ENCODE data around the gene SH3YL1.

Gene SH3YL1

DNA sequence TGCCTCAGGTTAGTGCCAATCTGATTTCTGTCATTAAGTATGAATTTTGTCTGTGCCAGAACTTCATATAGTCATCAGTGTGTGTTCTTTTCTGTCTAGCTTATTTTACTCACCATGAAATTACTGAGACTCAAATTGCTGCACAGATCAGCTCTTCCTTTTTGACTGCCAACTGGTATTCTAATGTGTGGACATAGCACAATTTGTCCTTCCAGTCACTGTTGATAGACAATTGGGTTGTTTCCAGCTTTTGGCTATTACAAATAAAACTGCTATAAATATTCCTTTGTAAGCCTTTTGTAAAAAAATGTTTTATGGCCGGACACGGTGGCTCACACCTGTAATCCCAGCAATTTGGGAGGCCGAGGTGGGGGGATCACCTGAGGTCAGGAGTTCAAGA is 7.7 kb downstream of the SH3YL1 start:
- DNase-seq: no peak

DNA sequence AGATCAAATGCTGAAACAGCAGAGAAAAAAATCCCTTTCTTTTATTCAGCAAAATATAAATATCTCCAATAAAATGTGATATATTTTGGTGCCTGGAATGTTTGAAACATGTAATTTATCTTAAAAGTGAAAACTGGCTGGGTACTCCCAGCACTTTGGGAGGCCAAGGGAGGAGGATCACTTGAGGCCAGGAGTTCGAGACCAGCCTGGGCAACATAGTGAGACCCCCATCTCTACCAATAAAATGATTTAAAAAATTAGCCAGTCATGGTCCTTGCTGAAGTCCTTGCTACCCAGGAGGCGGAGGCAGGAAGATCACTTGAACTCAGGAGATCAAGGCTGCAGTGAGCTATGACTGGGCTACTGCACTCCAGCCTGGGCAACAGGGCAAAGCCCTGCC is 8.6 kb downstream of the SH3YL1 start:
- DNase-seq: no peak

DNA sequence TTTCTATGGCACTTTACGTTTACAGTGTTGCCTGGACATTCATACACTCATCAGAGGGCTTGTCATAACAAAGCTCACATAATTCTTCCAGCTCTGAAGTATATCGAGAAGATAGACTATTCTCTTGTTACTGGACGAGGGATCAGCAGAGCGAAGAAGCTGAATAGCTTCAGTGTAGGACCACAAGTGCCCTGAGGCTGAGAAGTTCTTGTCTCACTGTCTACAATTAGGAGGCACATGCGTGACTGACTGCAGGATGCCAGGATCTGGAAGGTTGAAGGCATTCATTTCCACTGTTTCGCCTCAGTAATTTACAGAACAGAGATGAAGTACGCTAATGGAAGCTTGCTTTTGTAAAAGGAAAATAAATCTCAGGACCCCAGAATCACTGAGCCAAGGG is 9.6 kb downstream of the SH3YL1 start:
- DNase-seq: no peak

DNA sequence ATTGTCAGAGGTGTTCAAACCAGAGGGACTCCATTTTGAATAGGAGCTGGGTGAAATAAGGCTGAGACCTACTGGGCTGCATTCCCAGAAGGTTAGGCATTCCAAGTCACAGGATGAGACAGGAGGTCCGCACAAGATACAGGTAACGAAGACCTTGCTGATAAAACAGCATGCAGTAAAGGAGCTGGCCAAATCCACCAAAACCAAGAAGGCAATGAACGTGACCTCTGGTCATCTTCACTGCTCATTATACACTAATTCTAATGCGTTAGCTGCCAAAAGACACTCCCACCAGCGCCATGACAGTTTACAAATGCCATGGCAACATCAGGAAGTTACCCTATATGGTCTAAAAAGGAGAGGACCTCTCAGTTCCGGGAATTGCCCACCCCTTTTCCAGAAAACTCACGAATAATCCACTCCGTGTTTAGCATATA is 10.6 kb downstream of the SH3YL1 start:
- no peak for DNase-seq

DNA sequence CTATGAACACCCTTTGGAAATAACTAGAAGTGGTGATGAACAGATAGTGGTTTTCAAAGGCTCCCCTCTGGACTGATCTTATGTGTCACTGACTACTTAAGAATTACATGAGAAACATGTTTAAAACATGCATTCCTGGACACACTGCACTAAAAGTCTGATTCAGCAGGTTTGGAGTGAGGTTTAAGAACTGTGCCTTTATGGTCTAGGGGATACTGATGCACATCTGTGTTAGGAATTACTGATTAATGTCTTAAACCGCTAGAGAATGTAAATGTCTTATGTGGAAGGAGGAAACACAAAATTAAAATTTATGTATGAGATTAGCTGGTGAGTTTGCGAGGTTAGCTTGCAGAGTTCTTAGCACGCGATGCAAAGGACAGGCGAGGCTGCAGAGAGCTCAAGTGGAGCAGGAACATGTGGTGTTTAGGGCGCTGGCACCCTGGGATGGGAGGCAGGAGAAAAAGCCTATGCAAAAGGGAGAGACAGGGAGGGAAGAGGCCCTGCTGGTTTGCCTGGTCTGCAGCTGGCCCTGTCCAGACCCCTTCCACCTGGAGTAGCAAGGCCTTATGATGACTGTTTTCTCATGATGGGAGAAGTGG is 11.7 kb downstream of the SH3YL1 start:
- DNase-seq: no peak

DNA sequence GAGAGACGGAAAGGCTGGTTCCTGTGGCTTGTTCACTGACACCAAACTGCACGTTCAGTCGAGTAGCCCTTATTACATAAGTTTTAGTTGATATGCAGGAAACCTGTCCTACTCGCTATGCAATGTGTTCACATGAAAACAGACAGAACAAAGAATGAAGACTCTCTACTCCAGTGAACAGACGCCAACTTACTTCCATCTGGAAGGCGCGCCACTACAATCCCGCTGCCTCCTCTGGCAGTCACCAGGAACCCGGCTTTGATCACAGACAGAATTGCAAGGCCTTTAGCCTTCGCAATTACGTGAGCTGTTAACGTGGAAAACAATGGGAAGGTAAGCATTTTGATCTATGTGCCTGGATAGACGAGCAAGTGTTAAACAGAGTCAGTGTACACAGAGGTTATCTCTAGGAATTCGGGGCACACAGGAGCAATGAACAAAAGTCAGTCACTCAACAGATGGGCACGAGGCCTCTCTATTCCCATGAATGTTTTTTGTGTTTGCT is 14.2 kb downstream of the SH3YL1 start:
- DNase-seq: no peak

DNA sequence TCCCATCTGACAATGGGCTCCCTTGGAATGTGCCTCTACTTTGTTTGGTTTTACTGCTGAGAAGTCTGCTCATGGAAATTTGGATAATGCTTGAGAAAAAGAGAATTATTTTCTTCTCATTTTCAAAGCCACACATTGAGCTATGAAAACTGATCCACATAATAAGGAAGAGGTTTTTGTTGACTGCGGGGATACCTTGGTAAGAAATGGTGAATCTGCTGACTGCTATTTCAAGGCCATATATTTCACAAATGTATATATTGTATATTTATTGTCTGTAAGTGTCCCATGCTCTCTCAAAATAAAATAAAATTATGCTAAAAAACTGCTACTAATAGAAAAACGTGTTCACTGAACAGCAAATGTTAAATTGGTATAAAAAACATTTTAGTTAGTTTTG is 15.1 kb downstream of the SH3YL1 start:
- DNase-seq: no peak

DNA sequence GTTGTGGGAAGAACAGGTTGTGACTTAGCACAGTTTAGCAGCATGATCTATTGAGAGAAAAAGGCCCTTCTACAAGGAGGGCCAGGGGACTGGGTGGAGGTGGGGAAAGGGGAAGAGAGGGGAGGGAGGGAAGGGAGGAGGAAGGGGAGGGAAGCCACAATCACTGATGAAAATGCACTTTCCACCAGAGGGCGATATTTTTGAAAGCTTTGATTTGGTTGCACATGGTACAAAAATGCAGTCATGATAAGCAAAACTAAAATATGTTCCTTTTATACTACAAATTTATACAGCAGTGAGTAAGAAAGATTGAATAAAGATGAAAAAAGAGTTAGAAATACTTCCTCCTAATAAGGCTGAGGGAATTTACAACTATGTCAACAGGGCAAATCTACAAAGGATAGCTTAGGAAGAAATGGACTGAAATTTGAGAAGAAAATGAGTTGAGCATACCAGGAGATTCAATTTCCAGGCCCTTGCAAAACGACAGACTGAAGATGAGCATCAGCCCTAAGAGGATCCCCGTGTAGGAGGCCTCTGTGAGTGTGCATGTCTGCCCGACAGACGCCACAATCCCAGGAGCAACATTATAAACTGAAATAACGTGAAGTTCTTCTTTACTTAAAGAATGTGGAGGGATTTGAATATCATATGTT is 17.2 kb downstream of the SH3YL1 start:
- peak; percentile 11 for DNase-seq

DNA sequence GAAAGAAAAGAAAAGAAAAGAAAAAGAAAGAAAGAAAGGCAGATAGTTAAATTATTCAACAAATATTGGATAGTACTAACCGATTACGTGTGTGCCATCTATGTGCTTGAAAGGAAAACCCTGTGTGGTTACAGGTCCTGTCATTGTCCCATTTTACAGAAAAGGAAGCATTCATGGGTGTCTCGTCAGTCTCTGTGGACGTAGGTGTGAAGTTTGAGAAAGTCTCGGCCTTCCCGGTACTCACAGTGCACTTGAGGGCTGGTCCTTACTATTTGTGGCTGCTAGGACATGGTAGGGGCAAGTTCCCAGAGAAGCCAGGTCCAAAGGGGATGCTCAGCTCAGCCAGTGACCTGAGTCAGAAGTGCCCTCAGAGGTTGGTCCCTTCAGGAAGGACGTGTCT is 19.3 kb downstream of the SH3YL1 start:
- no peak for DNase-seq

DNA sequence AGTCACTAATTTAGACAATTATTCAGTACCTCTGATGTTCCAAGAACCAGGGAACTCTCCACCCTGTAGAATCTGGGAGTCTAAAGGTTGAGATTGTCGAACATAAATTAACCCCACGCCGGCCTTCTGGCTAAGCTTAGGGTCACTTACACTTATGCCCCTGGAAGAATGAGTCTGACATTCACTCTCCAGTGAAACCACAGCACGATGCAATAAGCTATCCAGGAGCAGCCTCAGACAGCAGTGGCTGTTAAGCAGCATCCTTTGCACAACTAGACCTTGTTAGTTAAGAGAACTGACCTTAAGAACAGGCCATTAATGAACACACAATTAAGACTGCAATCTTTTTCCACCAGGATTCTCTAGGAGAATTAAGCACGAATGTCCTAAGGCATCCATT is 25.0 kb downstream of the SH3YL1 start:
- DNase-seq: no peak

DNA sequence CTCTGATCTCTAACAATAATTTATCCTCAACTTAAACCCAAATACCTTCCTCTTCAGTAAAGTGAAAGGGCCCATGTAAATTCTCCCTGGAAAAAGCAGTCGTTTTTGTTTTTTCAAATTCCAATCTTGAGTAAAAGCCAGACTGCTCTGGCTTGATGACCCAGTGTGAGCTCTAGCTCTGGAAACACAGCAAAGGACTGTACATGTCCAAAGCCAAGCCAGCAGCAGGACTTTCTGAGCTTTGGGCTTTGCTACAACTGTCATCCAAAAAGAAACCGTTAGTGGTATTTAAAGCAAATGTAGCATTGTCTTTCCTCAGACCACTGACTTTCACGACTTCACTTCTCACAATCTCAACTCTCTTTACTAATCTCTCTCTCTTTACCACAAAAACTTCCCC is 25.4 kb downstream of the SH3YL1 start:
- DNase-seq: no peak

DNA sequence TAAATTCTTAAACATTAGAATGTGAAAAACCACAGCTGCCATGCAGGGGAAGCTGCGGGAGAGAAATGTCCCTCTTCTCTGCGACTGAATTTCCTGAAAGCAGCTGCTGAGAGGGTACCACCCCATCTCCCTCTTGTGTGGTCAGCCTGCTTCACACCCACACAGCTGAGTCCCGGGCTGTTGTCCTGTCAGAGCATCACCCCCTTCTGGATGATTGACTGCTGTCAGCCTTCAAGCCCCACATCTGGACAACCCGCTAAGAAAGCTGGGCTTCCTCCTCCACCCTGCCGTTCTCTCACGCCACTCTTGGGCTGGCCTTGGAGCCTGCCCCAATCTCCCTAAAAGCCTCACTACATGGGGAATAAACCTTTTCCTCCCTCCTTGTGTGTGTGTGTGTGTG is 26.0 kb downstream of the SH3YL1 start:
- DNase-seq: no peak

DNA sequence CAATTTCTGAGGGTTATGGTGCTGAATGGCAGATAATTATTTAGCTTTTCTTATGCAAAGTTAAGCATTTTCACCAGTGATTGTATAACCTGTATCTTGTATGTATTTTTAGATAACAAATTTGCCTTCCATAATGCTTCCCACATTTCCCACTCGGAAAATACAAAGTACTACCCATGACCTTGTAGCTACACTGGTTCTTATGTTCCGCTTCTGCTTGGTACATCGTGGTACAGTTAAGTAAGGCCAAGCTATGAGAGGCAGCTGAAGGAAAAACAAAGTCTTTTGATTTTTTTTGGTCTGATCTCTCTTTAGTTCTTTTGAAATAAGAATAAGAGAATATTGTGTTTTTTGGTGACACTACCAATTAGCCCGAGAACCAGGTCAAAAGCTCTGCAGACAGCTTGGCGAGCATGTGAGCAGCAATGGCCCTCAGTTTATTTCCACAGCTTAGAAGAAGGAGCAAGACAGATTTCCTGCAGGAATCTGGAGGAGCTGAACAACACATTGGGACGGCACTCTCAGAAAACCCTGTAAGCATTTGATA is 26.8 kb downstream of the SH3YL1 start:
- no peak for DNase-seq

DNA sequence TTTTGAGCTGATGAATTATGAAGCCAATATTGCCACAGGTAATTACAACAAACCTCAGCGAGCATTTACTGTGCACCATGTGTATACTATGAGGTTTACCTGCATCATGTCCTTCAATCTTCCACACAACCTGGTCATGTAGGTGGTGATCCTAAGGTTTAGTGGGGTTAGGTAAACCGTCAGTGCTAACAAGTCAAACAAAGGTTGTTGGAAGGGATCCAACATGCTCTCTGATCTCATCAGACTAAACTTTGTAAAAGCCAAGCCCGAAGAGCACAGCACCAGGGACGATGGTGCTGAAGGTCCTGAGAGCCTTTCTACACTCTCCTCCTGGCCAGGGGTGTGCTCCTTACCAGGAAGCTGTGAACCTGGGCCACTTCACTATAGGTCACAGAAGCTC is 29.4 kb downstream of the SH3YL1 start:
- DNase-seq: no peak

DNA sequence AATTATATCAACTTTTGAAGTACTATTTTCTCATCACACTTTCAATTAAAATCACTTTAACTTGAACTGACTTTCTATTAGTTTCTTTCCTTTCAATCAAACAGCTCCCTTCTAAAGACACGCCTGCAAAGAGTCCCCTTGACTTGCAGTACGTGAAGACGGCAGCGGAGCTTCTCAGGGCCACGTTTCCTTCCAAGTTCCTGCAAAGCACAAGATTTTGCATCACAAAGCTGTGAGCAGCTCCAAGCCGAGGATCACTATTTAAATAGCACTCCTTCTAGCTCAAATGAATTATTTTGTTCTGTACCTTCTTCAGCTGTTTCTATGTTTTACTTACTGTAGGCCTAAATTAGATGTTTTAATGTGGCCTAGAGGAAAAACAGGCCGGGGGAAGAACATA is 30.8 kb downstream of the SH3YL1 start:
- no peak for DNase-seq

DNA sequence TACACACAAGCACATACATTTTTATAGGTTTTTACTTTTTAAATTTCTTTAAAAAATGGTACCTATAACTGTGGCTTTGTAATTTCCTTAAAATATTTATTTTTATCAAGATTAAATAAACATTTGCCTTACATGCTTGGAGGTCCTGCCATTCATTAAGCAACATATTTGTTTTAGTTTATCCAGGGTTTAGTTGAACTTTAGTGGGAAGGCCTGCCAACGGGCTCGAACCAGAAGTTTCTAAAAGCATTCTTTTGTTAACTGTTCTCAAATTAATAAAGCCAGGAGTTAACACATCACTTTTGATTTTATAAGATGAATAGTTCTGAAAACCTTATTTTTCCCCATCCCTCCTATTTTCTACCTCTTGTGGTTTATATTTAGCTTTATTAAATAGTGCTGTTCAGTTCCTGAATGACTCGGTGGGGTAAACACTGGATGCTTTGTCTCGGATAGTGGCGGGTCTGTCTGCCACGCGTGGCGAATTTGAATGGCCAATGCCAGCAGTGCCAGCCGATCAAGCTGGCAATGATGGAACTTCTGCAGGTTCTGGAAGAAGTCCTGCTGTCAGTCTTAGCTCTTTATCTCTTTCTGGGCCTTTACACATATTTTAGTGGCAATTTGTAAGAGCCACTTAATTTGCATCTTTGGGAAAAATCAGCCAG is 32.2 kb downstream of the SH3YL1 start:
- no peak for DNase-seq

DNA sequence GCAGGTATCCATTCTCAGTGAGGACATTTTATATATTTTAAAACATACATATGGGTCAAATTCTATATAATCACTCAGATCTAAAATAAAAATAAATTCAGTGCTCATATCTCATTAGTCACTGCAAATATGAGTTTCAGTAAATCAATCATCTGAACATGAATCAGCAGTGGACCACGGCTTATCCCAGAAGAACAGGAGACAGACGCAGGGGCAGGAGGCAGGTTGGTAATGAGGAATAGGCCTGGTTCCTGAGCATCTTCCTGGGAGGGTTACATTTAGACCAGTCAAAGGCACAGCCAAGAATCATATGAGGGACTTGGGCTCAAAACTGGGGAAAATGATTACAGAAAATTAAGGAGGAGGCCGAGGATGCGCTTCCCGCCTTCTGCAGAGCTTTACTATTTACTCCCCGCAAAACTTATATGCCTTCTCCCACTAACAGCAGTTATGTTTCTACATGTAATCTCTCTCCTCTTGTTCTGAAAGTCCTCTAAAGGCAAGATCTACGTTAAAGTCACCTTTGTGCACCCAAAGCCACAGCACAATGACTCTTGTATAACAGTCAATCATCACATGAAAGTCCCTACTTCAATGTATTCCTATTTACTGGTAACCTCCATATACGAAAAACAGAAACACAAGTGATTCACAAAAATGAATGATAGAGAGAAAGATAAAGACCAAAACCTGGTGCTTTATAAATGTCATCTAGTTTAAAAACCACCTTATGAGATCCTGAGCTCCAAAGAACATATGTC is 35.1 kb downstream of the SH3YL1 start:
- no peak for DNase-seq

DNA sequence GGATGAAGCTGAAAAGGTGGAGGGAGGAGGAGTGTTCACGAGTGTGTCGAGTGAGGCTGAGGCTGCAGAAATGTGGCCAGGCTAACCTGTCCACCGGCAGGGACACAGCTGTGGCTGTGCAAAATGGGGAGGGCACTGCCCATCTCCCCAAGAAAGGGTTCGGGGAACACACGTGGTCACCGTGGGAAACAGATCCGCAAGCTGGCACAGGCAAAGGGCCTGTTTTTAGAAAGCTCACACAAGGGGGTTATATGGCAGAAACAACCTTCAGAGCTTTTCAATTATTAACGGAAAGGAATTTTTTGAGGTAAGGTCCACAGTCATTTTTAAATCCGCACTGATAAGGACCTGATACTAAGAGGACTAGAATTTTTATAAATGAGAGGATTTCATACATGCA is 35.7 kb downstream of the SH3YL1 start:
- DNase-seq: no peak

DNA sequence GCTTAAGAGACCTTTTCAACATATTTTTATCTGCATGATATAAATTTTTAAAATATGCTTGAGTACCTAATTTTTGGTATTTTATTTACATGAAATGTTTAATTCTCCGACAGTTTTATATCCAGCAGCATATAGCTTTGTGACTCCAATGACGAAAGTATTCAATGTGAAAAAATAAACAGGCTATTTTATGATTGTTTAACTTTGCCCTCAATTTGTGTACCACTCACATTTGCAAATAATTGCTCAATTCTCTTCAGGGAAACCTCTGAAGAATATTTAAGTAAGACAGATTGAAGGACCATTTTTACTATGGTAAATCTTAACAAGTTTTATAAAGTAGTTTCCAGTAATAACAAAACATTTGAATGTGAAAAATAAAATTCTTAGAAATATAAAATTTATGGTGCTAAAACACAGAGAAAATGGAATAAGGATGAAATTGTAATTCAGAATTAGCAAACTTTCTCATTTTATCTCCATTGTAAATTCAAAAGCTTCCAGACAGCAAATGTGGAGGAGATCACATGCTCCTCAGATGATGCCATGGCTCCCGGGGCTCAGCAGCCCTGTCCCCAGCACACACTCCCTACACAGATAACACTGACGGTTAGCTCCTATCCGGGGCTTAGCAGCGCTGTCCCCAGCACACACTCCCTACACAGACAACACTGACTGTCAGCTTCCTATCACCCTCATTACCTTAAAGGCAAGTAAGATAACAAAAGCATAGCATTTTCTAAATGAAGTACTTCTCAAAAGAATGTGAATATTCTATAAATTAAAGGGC is 39.7 kb downstream of the SH3YL1 start:
- no peak for DNase-seq

DNA sequence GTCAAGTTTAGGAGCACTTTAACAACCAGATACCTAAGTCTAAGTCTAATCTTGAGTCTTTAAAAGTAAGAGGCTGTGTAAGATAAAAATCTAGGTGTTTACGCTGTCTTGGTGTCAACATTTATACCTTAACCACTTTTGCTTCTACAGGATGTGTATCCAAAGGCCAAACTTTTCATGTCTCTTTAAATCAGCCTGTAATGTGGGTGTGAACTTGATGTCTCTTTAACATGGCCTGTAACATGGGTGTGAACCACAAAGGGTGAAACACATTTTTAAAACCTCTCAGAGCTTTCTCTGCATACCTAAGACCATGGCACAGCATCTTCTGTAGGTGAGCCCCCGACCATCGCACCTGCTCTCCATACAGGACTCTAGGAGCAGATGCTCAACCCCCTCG is 40.4 kb downstream of the SH3YL1 start:
- DNase-seq: no peak

DNA sequence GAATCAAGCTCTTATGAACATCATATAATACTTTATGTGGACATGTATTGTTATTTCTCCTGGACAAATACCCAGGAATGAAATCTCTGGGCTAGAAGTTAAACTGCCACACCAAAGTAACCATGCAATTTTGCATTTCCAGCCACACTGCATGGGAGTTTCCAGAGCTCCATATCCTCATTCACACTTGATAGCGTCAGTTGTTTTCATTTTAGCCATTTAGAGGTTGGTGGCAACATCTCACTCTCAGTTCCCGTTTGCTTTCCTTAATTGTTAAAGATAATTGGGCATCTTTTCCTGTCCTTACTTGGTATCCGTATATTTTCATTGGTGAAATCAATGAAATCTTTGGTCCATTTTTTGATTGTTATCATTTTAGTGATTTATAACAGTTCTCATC is 47.8 kb downstream of the SH3YL1 start:
- no peak for DNase-seq

DNA sequence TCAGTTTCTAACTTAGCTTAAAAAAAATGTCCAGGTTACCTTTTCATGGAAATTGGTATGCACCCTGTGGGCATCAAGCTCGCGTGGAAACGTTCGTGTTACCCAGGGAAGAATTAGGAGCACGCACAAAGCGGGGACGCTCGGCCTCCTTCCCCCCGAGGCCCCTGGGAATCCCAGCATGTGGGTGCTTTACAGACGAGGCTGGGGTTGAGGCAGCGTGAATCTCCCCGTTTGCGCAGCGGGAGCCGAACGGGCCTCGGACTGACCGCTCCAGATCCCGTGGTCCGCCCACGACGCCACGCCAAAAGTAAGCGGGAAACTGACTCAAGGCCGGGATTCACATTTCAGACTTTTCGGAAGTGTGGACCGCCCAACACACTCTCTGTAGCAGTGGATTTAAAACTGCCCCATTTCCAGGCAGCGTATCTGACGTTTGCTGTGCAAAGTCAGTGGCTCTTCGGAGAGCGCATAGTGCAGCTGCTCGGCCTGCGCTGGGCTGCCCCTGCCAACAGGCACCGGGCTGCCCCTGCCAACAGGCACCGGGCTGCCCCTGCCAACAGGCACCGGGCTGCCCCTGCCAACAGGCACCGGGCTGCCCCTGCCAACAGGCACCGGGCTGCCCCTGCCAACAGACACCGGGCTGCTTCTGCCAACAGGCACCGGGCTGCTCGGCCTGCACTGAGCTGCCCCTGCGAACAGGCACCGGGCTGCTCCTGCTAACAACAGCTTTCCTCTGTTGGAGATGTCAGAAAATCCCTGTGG is 49.7 kb downstream of the SH3YL1 start:
- DNase-seq: no peak

Measured in NCI-H146 (cell line).